Measurements from ENCODE around the gene INKA2. TPM values are rescaled to one million over a fixed set of nuclear protein-coding genes. Genes with fewer than 3 reads are reported as not detected.

The INKA2 gene
- total RNA-seq (10 to 100 TPM; 10.1 to 33.2 (median 14.0) TPM), polyA plus RNA-seq (10 to 100 TPM in 1 of 2 donors, 1 to 10 TPM in 1; 9.0 to 14.5 TPM)
- long read RNA-seq, donor 1, full-length matches to known transcripts = 22 of 25 reads
- long read RNA-seq, donor 1, partial matches to known transcripts = 0 of 25 reads
- long read RNA-seq, donor 1, other reads (novel, unspliced or antisense) = 3 of 25 reads
- long read RNA-seq, donor 2, full-length matches to known transcripts = 79 of 79 reads
- long read RNA-seq, donor 2, partial matches to known transcripts = 0 of 79 reads
- long read RNA-seq, donor 2, other reads (novel, unspliced or antisense) = 0 of 79 reads
- long read RNA-seq, donor 3, full-length matches to known transcripts = 24 of 26 reads
- long read RNA-seq, donor 3, partial matches to known transcripts = 0 of 26 reads
- long read RNA-seq, donor 3, other reads (novel, unspliced or antisense) = 2 of 26 reads

- H3K9me3 ChIP-seq = no peaks in the 10 kb centered on the region
- TF ChIP-seq CTCF (IDR thresholded peaks at IDR 0.05) (peak in 1 of 12 donors; percentile 10), POLR2A (IDR thresholded peaks at IDR 0.05) (peak; percentile 8 to 93)
- peak; percentile 84 to 88 (median 87) for ATAC-seq
- peak within 1 kb of the TSS; percentile 92 to 100 (median 98) for H3K27ac ChIP-seq
- H3K4me3 ChIP-seq = peak within 1 kb of the TSS; percentile 61 to 95 (median 80)
- peaks cover 13 to 77% (median 59%) of the 10 kb centered on the region in 12 donors for H3K4me1 ChIP-seq
- peaks cover 0 to 8% (median 2%) of the 10 kb centered on the region in 9 donors for H3K36me3 ChIP-seq
- intact Hi-C loops (cut with DNase I) = loop anchor here in 3 of 10 donors (1.0 to 2.0 kb wide), 3 partner anchors 16 to 19 kb away; partner anchors contain the start of gene DDX20 (in 2 of the 3)
- 0 to 2% (median 1%) methylated on average over 27 to 59 of the region's 59 CpGs for WGBS, 4 donors
- H3K27me3 ChIP-seq = peaks cover 0 to 8% (median 0%) of the 10 kb centered on the region in 9 donors
- peak; percentile 93 to 96 (median 95) for DNase-seq
These were observed at the start of gene INKA2 for GRCh38 chr1:111739194-111739924. INKA2 (minus strand) TSS chr1:111739395; CDS start chr1:111739242, 153 bp downstream.

GRCh38 chr1:111786669-111787207, 47.5 kb upstream of the INKA2 start:
- Histone ChIP-seq H3K4me1 (peaks cover 0 to 3% (median 0%) of the 10 kb centered on the region in 12 donors), H3K9me3 (no peaks in the 10 kb centered on the region), H3K27me3 (no peaks in the 10 kb centered on the region), H3K36me3 (no peaks in the 10 kb centered on the region), H3K27ac (no peak overlapping the region), H3K4me3 (no peak overlapping the region)
- no peak for DNase-seq
- no peak for ATAC-seq
- intact Hi-C loops (cut with DNase I) = loop anchor here in 3 of 10 donors (5.0 to 10.0 kb wide), 2 partner anchors 548 to 551 kb away; no protein-coding TSS in a partner anchor
- TF ChIP-seq POLR2A (IDR thresholded peaks at IDR 0.05) = no peak
- no peak for TF ChIP-seq CTCF (IDR thresholded peaks at IDR 0.05)
- WGBS, 4 donors = 75 to 77% (median 76%) methylated on average over 9 of the region's 9 CpGs

- H3K27me3 ChIP-seq = no peaks in the 10 kb centered on the region
- intact Hi-C loops (cut with DNase I) = loop anchor here in 2 of 10 donors (10.0 kb wide), 1 partner anchor 550 kb away; no protein-coding TSS in a partner anchor
- no peak overlapping the region for H3K4me3 ChIP-seq
- TF ChIP-seq POLR2A (IDR thresholded peaks at IDR 0.05) (no peak), CTCF (IDR thresholded peaks at IDR 0.05) (no peak)
- ATAC-seq (no peak), DNase-seq (no peak)
- WGBS, 4 donors = 82 to 85% (median 83%) methylated on average over 4 of the region's 4 CpGs
- no peaks in the 10 kb centered on the region for H3K9me3 ChIP-seq
- H3K4me1 ChIP-seq = no peaks in the 10 kb centered on the region
- peaks cover 0 to 6% (median 0%) of the 10 kb centered on the region in 9 donors for H3K36me3 ChIP-seq
- H3K27ac ChIP-seq = no peak overlapping the region
These were observed 45.2 kb upstream of the INKA2 start for GRCh38 chr1:111784273-111784901.
